Stimulated activated CD4-positive, alpha-beta T cell treated with anti-CD3 and anti-CD28 coated beads, Interleukin-2, amount 100 ng/mL, for 4 hours (primary cell): ENCODE measurements around the gene CIP2A.

ENCODE experiments used
- DNase-seq: peaks from one replicate; pipeline ENCODE4 v3.0.0-alpha.2; 2020; ENCODE audit warnings: low read depth

The CIP2A gene

GRCh38 chr3:108562565-108562964, 26.7 kb downstream of the CIP2A start:
- no peak for DNase-seq

GRCh38 chr3:108555966-108556581, 33.2 kb downstream of the CIP2A start:
- no peak for DNase-seq

- no peak for DNase-seq
These were observed 34.2 kb downstream of the CIP2A start for GRCh38 chr3:108554913-108555571.

GRCh38 chr3:108554229-108554628, 35.0 kb downstream of the CIP2A start:
- DNase-seq: no peak

- no peak for DNase-seq
These were observed 36.7 kb downstream of the CIP2A start for GRCh38 chr3:108552267-108553159.

- no peak for DNase-seq
These were observed 40.4 kb downstream of the CIP2A start for GRCh38 chr3:108548886-108549285.

GRCh38 chr3:108548304-108548703, 40.9 kb downstream of the CIP2A start:
- no peak for DNase-seq

GRCh38 chr3:108546692-108547091, 42.5 kb downstream of the CIP2A start:
- no peak for DNase-seq

GRCh38 chr3:108546247-108546646, 43.0 kb downstream of the CIP2A start:
- no peak for DNase-seq

GRCh38 chr3:108538083-108538482, 51.2 kb downstream of the CIP2A start:
- DNase-seq: no peak

- no peak for DNase-seq
These were observed 60.6 kb downstream of the CIP2A start for GRCh38 chr3:108528459-108529252.

GRCh38 chr3:108527817-108528216, 61.4 kb downstream of the CIP2A start:
- no peak for DNase-seq

GRCh38 chr3:108527109-108527508, 62.1 kb downstream of the CIP2A start:
- no peak for DNase-seq

GRCh38 chr3:108525971-108526370, 63.3 kb downstream of the CIP2A start:
- DNase-seq: no peak

GRCh38 chr3:108525256-108525655, 64.0 kb downstream of the CIP2A start:
- DNase-seq: no peak

GRCh38 chr3:108524537-108524936, 64.7 kb downstream of the CIP2A start:
- DNase-seq: no peak

GRCh38 chr3:108518895-108519294, 70.3 kb downstream of the CIP2A start:
- no peak for DNase-seq

- DNase-seq: no peak
These were observed 72.4 kb downstream of the CIP2A start for GRCh38 chr3:108516881-108517280.

GRCh38 chr3:108513961-108514360, 75.3 kb downstream of the CIP2A start:
- DNase-seq: no peak

GRCh38 chr3:108512671-108513070, 76.6 kb downstream of the CIP2A start:
- no peak for DNase-seq

- DNase-seq: no peak
These were observed 77.7 kb downstream of the CIP2A start for GRCh38 chr3:108511490-108511889.

GRCh38 chr3:108511055-108511454, 78.2 kb downstream of the CIP2A start:
- DNase-seq: no peak
